Testis (tissue), 3 donors: ENCODE measurements around the gene CD63. TPM values are rescaled to one million over a fixed set of nuclear protein-coding genes. Genes with fewer than 3 reads are reported as not detected.

ENCODE experiments used
- DNase-seq: peaks from one replicate; pipeline ENCODE4 v3.0.0-alpha.2; 2019
- H3K27ac ChIP-seq, 2 donors: fragments of 200-600 bp; sonication (generic); one replicate each; pipeline ENCODE4 v1.5.1; 2019
- H3K27me3 ChIP-seq: fragments of 200-600 bp; sonication (generic); one replicate; pipeline ENCODE4 v1.5.1; 2019
- H3K36me3 ChIP-seq: fragments of 200-600 bp; sonication (generic); one replicate; pipeline ENCODE4 v1.5.1; 2017; ENCODE audit warnings: low read depth; ENCODE audit errors: missing control alignments
- H3K4me1 ChIP-seq: fragments of 200-600 bp; sonication (generic); one replicate; pipeline ENCODE4 v1.5.1; 2019
- H3K4me3 ChIP-seq, 2 donors: fragments of 200-600 bp; sonication (generic); one replicate each; pipeline ENCODE4 v1.5.1; 2017 to 2019
- H3K9me3 ChIP-seq: fragments of 200-600 bp; sonication (generic); one replicate; pipeline ENCODE4 v1.5.1; 2017
- POLR2A ChIP-seq: fragments of 450-650 bp; IDR thresholded peaks from one replicate; pipeline ENCODE4 v1.6.1; 2017; ENCODE audit warnings: antibody characterized with exemption, mild to moderate bottlenecking, moderate library complexity
- WGBS, 2 donors: methylation state at CpG; one replicate each; pipeline ENCODE4 v1.1.5; 2018; 5-methylcytosine and 5-hydroxymethylcytosine counted together
- intact Hi-C: fragments of 100-400 bp; cut with DNase I; formaldehyde crosslinking; loops from one replicate; pipeline ENCODE4 v1.15.1; 2023; ENCODE audit warnings: low total_unique reads
- polyA plus RNA-seq: library from polyadenylated mRNA; stranded (reverse); fragments of 350-450 nt; fragmentation: Illumina TruSeq; extraction: RNeasy Lipid Tissue Mini Kit (QIAGEN cat#74804); gene quantifications from one replicate; pipeline ENCODE4 v1.2.3, GENCODE V29; 2014; ENCODE audit warnings: low read depth, low replicate concordance; ENCODE audit not compliant: insufficient read depth
- total RNA-seq, 2 donors: library from RNA; depleted of rRNA; stranded (reverse); fragments of >200 nt; gene quantifications; one replicate each; pipeline ENCODE4 v1.2.3, GENCODE V29; 2016
- TF ChIP-seq, protein P1 (sequence below), 3 experiments: fragments of 450-650 bp in 2 of 3; fragments of 200-600 bp in 1 of 3; sonication (generic) in 1 of 3; IDR thresholded peaks; one replicate each; pipeline ENCODE4 v1.5.1; 2016 to 2019; ENCODE audit warnings: antibody characterized with exemption in 3 of 3, mild to moderate bottlenecking in 2 of 3, moderate library complexity in 1 of 3

Gene CD63
- total and polyA plus RNA-seq, 3 donors from 2014 or later = 600 to 668 (median 655) TPM

DNA sequence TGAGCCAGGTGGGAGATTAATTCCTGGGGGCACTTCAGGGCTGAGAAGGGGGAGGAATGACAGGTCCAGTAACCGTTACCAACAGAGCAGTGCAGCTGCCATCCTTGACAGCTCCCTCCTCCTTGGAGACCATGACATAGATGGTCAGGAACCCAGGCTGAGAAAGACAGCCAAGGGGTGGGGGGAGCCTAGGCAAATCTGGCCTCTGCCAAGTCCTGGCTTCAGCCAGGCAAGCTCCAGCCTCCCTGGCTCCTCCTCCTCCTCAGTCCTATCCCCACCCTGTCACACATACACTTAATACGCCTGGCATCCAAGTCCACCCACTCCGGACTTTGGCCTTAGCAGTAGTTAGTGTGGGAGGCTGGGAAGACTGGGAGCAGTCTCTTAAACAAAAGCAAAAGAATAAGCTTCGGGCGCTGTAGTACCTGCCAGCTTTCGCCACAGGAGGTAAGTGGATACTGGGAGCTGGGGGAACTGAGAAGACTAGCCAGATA, 8.7 kb downstream of the CD63 start, which contains the start of gene RDH5:
Gene RDH5 (plus strand): TSS at position 323 of the 494 bp plus-strand sequence. CDS start 792 bp downstream, outside the sequence.
- H3K9me3 ChIP-seq = no peaks in the 10 kb centered on the region
- peak within 1 kb of the TSS; percentile 12 to 22 for H3K27ac ChIP-seq
- WGBS, 2 donors = 35 to 41% methylated on average over 4 to 6 of the region's 6 CpGs
- DNase-seq = peak; percentile 68
- H3K27me3 ChIP-seq = no peaks in the 10 kb centered on the region
- peaks cover 62% of the 10 kb centered on the region for H3K4me1 ChIP-seq
- no peaks in the 10 kb centered on the region for H3K36me3 ChIP-seq
- intact Hi-C loops = no loop called here
- TF ChIP-seq POLR2A = no peak
- TF ChIP-seq, protein P1, sequence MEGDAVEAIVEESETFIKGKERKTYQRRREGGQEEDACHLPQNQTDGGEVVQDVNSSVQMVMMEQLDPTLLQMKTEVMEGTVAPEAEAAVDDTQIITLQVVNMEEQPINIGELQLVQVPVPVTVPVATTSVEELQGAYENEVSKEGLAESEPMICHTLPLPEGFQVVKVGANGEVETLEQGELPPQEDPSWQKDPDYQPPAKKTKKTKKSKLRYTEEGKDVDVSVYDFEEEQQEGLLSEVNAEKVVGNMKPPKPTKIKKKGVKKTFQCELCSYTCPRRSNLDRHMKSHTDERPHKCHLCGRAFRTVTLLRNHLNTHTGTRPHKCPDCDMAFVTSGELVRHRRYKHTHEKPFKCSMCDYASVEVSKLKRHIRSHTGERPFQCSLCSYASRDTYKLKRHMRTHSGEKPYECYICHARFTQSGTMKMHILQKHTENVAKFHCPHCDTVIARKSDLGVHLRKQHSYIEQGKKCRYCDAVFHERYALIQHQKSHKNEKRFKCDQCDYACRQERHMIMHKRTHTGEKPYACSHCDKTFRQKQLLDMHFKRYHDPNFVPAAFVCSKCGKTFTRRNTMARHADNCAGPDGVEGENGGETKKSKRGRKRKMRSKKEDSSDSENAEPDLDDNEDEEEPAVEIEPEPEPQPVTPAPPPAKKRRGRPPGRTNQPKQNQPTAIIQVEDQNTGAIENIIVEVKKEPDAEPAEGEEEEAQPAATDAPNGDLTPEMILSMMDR (IDR thresholded peaks at IDR 0.05) = no peak
- no peak within 1 kb of the TSS for H3K4me3 ChIP-seq

DNA sequence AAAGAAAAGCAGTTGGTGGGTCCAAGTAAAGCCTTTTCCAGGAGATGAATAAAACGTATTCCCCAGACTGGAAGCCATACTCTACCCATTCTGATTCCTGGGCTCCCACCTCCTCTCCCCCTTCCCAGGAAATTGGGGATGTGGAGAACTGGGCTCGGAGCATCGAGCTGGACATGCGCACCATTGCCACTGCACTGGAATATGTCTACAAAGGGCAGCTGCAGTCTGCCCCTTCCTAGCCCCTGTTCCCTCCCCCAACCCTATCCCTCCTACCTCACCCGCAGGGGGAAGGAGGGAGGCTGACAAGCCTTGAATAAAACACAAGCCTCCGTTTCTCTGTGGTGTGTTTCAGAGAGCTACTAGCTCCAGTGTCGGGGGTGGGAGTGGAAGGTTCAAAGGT, 9.4 kb downstream of the CD63 start:
- no peak overlapping the region for H3K4me3 ChIP-seq
- intact Hi-C loops = no loop called here
- no peaks in the 10 kb centered on the region for H3K9me3 ChIP-seq
- H3K36me3 ChIP-seq = no peaks in the 10 kb centered on the region
- H3K27ac ChIP-seq = peak overlapping the region; percentile 12 to 22
- no peak for DNase-seq
- TF ChIP-seq, protein P1 (IDR thresholded peaks at IDR 0.05) = no peak
- no peak for TF ChIP-seq POLR2A
- no peaks in the 10 kb centered on the region for H3K27me3 ChIP-seq
- H3K4me1 ChIP-seq = peaks cover 64% of the 10 kb centered on the region
- WGBS, 2 donors = 74 to 80% methylated on average over 7 of the region's 7 CpGs

DNA sequence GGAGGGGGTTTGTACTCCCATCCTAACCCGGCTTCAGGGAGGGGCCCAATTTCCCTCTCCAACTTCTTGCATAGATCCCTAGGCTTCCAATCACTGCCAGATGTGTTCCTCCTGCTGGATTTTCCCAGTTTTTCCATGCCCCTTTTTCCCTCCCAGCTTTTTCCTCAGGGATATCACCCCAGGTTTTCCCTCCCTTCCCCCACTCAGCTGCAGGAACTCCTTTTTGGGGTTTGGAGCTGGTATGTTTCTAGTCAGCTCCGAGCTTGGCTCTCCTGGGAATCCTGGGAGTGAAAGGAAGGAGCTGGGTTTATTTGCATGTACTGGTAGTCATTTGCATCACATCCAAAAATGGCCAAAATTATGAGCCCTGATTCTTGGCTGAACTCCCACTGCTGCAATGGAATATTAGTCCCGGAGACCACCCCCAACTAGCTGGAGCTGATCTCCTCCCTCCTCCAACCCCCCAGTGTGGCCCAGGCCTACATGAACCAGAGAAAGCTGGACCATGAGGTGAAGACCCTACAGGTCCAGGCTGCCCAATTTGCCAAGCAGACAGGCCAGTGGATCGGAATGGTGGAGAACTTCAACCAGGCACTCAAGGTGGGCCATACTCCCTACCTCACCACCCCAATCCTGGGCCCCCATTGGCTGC, 10.1 kb downstream of the CD63 start:
- no peak for TF ChIP-seq POLR2A
- TF ChIP-seq, protein P1 (IDR thresholded peaks at IDR 0.05) = no peak
- H3K4me1 ChIP-seq = peaks cover 58% of the 10 kb centered on the region
- peak overlapping the region; percentile 12 to 68 for H3K27ac ChIP-seq
- H3K4me3 ChIP-seq = no peak overlapping the region
- no peak for DNase-seq
- no peaks in the 10 kb centered on the region for H3K9me3 ChIP-seq
- intact Hi-C loops = no loop called here
- no peaks in the 10 kb centered on the region for H3K36me3 ChIP-seq
- WGBS, 2 donors = 52 to 59% methylated on average over 4 of the region's 4 CpGs
- H3K27me3 ChIP-seq = no peaks in the 10 kb centered on the region

DNA sequence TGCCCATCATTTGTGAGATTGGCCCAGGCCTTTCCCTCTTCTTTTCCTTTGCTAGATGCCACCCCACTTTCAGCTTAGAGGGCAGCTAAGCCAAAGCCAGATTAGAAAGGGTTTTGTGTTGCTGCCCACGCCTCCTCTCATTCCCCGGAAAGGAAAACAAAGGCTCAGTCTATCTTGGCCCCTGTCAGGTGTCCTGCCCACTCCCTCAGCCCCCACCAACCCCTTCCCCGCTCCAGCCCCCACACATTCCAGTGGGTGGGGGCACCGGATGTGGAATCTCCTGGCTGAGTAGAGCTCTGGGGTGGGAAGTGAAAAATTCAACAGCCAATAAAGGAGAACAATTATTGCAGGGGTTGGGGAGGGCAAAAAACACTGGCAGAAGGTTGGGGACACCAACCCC, 10.8 kb downstream of the CD63 start:
- Histone ChIP-seq H3K9me3 (no peaks in the 10 kb centered on the region), H3K4me3 (no peak overlapping the region), H3K36me3 (no peaks in the 10 kb centered on the region), H3K4me1 (peaks cover 57% of the 10 kb centered on the region), H3K27ac (peak overlapping the region in 1 of 2 donors; percentile 68), H3K27me3 (no peaks in the 10 kb centered on the region)
- WGBS, 2 donors = 22 to 27% methylated on average over 4 of the region's 4 CpGs
- intact Hi-C loops = no loop called here
- TF ChIP-seq, protein P1 (IDR thresholded peaks at IDR 0.05) = no peak
- no peak for TF ChIP-seq POLR2A
- peak; percentile 69 for DNase-seq
